MCF 10A (cell line): ENCODE measurements around the gene PAPLN. TPM values are rescaled to one million over a fixed set of nuclear protein-coding genes. Genes with fewer than 3 reads are reported as not detected.

Experiments
- BruUV-seq: library from RNA; stranded (reverse); fragments of 400-500 nt; replicated peaks from 2 replicates; lab custom pipeline; 2021; lab: Mats Ljungman, UMichigan
- CTCF ChIA-PET: fragments of 300-600 bp; sonication (Branson Sonifier 250); formaldehyde crosslinking; extraction: SDS; loops from one replicate; lab custom pipeline; 2021; ENCODE audit warnings: antibody characterized with exemption, inconsistent platforms; lab: Yijun Ruan, JAX
- POLR2A ChIA-PET: fragments of 300-600, 350-650 bp; sonication (Branson Sonifier 250); formaldehyde crosslinking; extraction: SDS; loops from one replicate; lab custom pipeline; 2020; ENCODE audit warnings: antibody characterized with exemption, inconsistent platforms; lab: Yijun Ruan, JAX
- DNase-seq: peaks from one replicate; pipeline ENCODE4 v3.0.0-alpha.2; 2018; ENCODE audit not compliant: unreplicated experiment
- H3K27ac Mint-ChIP-seq: one replicate; pipeline ENCODE4 v1.8.0; 2022; ENCODE audit warnings: mild to moderate bottlenecking, low read depth, mixed read lengths; ENCODE audit not compliant: unreplicated experiment
- H3K27me3 Mint-ChIP-seq: one replicate; pipeline ENCODE4 v1.8.0; 2022; ENCODE audit warnings: mixed read lengths; ENCODE audit not compliant: insufficient read depth, unreplicated experiment
- H3K36me3 Mint-ChIP-seq: one replicate; pipeline ENCODE4 v1.8.0; 2022; ENCODE audit warnings: mild to moderate bottlenecking, moderate library complexity, mixed read lengths; ENCODE audit not compliant: insufficient read depth, unreplicated experiment
- H3K4me1 Mint-ChIP-seq: one replicate; pipeline ENCODE4 v1.8.0; 2022; ENCODE audit warnings: mixed read lengths; ENCODE audit not compliant: insufficient read depth, unreplicated experiment
- H3K4me3 Mint-ChIP-seq: one replicate; pipeline ENCODE4 v1.8.0; 2022; ENCODE audit warnings: mild to moderate bottlenecking, moderate library complexity, mixed read lengths; ENCODE audit not compliant: unreplicated experiment
- H3K9me3 Mint-ChIP-seq: one replicate; pipeline ENCODE4 v1.8.0; 2022; ENCODE audit warnings: mixed read lengths; ENCODE audit not compliant: unreplicated experiment
- intact Hi-C: fragments of 100-400 bp; cut with micrococcal nuclease; formaldehyde crosslinking; loops from 2 replicates; pipeline ENCODE4 v1.14.1; 2022
- total RNA-seq: library from RNA; stranded (reverse); gene quantifications from 2 replicates; pipeline ENCODE4 v1.2.3, GENCODE V29; 2022
- TF ChIP-seq, protein P1 (sequence below): fragments of 200-600 bp; IDR thresholded peaks from one replicate; pipeline ENCODE4 v1.8.0; 2022; ENCODE audit warnings: antibody characterized with exemption, mild to moderate bottlenecking; ENCODE audit not compliant: unreplicated experiment

Gene PAPLN
- total RNA-seq, 1 experiment from 2014 or later, result 2.8 TPM

GRCh38 chr14:73264080-73264884 lies 27.0 kb downstream of the PAPLN start:
- no peak overlapping the region for H3K27ac Mint-ChIP-seq
- BruUV-seq, result no TSS peak
- ChIA-PET POLR2A (interaction anchor here (1.4 kb wide), 1 partner anchor 32 kb away, joined by 4 read pairs; no protein-coding TSS in a partner anchor), CTCF (interaction anchor here (0.6 to 1.4 kb wide), 3 partner anchors 16 to 36 kb away, joined by 3 to 4 read pairs (median 3); no protein-coding TSS in a partner anchor)
- no peak overlapping the region for H3K4me3 Mint-ChIP-seq
- DNase-seq, result no peak
- intact Hi-C loops, result no loop called here
- no peaks in the 10 kb centered on the region for H3K9me3 Mint-ChIP-seq
- peaks cover 5% of the 10 kb centered on the region for H3K36me3 Mint-ChIP-seq
- H3K4me1 Mint-ChIP-seq, result no peaks in the 10 kb centered on the region
- no peaks in the 10 kb centered on the region for H3K27me3 Mint-ChIP-seq
- TF ChIP-seq, protein P1, sequence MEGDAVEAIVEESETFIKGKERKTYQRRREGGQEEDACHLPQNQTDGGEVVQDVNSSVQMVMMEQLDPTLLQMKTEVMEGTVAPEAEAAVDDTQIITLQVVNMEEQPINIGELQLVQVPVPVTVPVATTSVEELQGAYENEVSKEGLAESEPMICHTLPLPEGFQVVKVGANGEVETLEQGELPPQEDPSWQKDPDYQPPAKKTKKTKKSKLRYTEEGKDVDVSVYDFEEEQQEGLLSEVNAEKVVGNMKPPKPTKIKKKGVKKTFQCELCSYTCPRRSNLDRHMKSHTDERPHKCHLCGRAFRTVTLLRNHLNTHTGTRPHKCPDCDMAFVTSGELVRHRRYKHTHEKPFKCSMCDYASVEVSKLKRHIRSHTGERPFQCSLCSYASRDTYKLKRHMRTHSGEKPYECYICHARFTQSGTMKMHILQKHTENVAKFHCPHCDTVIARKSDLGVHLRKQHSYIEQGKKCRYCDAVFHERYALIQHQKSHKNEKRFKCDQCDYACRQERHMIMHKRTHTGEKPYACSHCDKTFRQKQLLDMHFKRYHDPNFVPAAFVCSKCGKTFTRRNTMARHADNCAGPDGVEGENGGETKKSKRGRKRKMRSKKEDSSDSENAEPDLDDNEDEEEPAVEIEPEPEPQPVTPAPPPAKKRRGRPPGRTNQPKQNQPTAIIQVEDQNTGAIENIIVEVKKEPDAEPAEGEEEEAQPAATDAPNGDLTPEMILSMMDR, result no peak

DNA sequence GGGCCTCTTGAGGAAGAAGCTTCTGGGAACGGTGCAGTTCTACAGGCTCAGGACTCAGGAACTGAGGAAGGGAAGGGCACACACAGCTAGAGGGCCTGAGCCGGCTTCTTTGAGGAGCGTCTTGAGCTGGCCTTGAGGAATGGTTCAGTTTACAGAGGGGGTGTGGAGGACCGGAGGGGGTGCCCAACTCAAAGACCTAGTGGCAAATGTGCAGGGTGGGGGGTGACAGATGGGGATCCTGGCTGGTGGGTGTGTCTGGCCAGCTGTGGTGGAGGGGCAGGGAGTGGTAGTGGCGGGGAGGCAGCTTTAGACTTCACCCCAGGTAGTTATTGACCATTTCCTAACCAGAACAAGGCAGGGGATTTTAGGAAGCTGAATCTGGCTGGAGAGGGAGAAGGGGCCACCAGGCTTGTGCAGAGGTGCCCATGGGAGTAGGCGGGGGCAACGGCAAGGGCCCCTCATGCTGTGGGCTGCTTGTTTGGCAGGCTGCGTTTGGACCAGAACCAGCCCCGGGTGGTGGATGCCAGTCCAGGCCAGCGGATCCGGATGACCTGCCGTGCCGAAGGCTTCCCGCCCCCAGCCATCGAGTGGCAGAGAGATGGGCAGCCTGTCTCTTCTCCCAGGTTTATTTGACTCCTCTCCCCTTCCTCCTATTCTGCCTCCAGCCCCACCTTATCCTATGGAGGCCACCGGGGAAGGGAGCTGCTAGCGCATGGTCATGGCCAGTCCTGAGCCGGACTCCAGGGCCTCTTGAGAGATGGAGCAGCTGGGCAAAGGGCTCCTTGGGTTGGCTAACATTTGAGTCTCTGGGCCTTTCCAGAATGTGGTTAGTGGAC lies 27.8 kb downstream of the PAPLN start:
- POLR2A ChIA-PET, result interaction anchor here (1.4 to 1.6 kb wide), 3 partner anchors 9 to 33 kb away, joined by 4 to 5 read pairs (median 4); no protein-coding TSS in a partner anchor
- TF ChIP-seq, protein P1, result no peak
- CTCF ChIA-PET, result interaction anchor here (0.9 kb wide), 1 partner anchor 36 kb away, joined by 3 read pairs; no protein-coding TSS in a partner anchor
- Mint-ChIP-seq H3K4me3 (no peak overlapping the region), H3K27me3 (no peaks in the 10 kb centered on the region), H3K36me3 (peaks cover 9% of the 10 kb centered on the region), H3K4me1 (no peaks in the 10 kb centered on the region), H3K27ac (no peak overlapping the region), H3K9me3 (no peaks in the 10 kb centered on the region)
- BruUV-seq, result no TSS peak
- DNase-seq, result no peak
- intact Hi-C loops, result no loop called here

DNA sequence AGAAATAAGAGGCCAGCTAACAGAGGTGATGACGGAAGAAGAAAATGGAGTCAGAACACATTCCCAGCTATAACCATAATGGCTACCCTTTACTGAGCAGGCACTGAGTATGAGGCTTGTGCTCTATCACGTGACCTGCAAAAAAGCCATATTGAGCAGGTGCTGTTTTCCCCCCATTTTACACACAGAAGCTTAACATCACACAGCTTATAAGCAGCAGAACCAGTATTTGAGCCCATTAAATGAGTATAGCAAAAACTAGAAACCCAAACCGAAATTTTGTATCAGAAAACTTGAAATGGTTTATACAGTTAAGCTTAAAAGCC lies 28.4 kb downstream of the PAPLN start:
- H3K4me3 Mint-ChIP-seq, result no peak overlapping the region
- H3K4me1 Mint-ChIP-seq, result no peaks in the 10 kb centered on the region
- intact Hi-C loops, result no loop called here
- POLR2A ChIA-PET, result interaction anchor here (0.6 to 1.6 kb wide), 4 partner anchors 9 to 86 kb away, joined by 4 to 5 read pairs (median 4); no protein-coding TSS in a partner anchor
- CTCF ChIA-PET, result interaction anchor here (0.6 to 1.0 kb wide), 2 partner anchors 31 to 193 kb away, joined by 3 to 4 read pairs; no protein-coding TSS in a partner anchor
- H3K9me3 Mint-ChIP-seq, result no peaks in the 10 kb centered on the region
- BruUV-seq, result no TSS peak
- peaks cover 14% of the 10 kb centered on the region for H3K36me3 Mint-ChIP-seq
- H3K27me3 Mint-ChIP-seq, result no peaks in the 10 kb centered on the region
- no peak for DNase-seq
- no peak overlapping the region for H3K27ac Mint-ChIP-seq
- TF ChIP-seq, protein P1, result no peak

- intact Hi-C loops, result no loop called here
- H3K36me3 Mint-ChIP-seq, result peaks cover 18% of the 10 kb centered on the region
- H3K4me1 Mint-ChIP-seq, result no peaks in the 10 kb centered on the region
- no peak overlapping the region for H3K27ac Mint-ChIP-seq
- TF ChIP-seq, protein P1, result no peak
- POLR2A ChIA-PET, result interaction anchor here (0.6 to 1.6 kb wide), 3 partner anchors 10 to 85 kb away, joined by 4 to 5 read pairs (median 5); no protein-coding TSS in a partner anchor
- no TSS peak for BruUV-seq
- CTCF ChIA-PET, result interaction anchor here (0.5 to 1.0 kb wide), 3 partner anchors 16 to 192 kb away, joined by 3 to 4 read pairs (median 3); no protein-coding TSS in a partner anchor
- no peak overlapping the region for H3K4me3 Mint-ChIP-seq
- H3K9me3 Mint-ChIP-seq, result no peaks in the 10 kb centered on the region
- no peaks in the 10 kb centered on the region for H3K27me3 Mint-ChIP-seq
- no peak for DNase-seq
Measured at GRCh38 chr14:73266317-73266716, 29.0 kb downstream of the PAPLN start.
